ENCODE data around the gene CCNJL. TPM values are rescaled to one million over a fixed set of nuclear protein-coding genes. Genes with fewer than 3 reads are reported as not detected.

The CCNJL gene
- total and polyA plus RNA-seq, 4 donors = 0.07 to 0.84 (median 0.63) TPM

- 98% methylated on average over 1 of the region's 1 CpG for WGBS
- Histone ChIP-seq H3K9me3 (ENCODE audit: control insufficient read depth in 4 of 4, low read length in 3 of 4) (no peaks in the 10 kb centered on the region), H3K4me3 (ENCODE audit: low read depth in 1 of 3, low read length in 3 of 3) (no peak overlapping the region), H3K27ac (ENCODE audit: low read depth in 1 of 2, low read length in 2 of 2) (no peak overlapping the region), H3K36me3 (ENCODE audit: control insufficient read depth in 4 of 4, insufficient read depth in 3 of 4, low read depth in 1 of 4, low read length in 3 of 4) (no peaks in the 10 kb centered on the region), H3K4me1 (ENCODE audit: control insufficient read depth in 4 of 4, insufficient read depth in 4 of 4, low read length in 3 of 4) (no peaks in the 10 kb centered on the region), H3K27me3 (ENCODE audit: control insufficient read depth in 4 of 4, insufficient read depth in 4 of 4, low read length in 3 of 4) (no peaks in the 10 kb centered on the region), H3K9ac (ENCODE audit: low read depth in 1 of 2, low read length in 2 of 2) (no peak overlapping the region)
- DNase-seq (ENCODE audit: low spot score) = no peak
- TF ChIP-seq HNF4A (conservative IDR thresholded peaks at IDR 0.05) (no peak), ZBTB33 (IDR thresholded peaks at IDR 0.05) (no peak), HNF4G (IDR thresholded peaks at IDR 0.05) (no peak)
Measured at GRCh38 chr5:160297004-160297403, 15.4 kb downstream of the CCNJL start.

- WGBS = 88% methylated on average over 4 of the region's 4 CpGs
- Histone ChIP-seq H3K27me3 (ENCODE audit: control insufficient read depth in 4 of 4, insufficient read depth in 4 of 4, low read length in 3 of 4) (no peaks in the 10 kb centered on the region), H3K9me3 (ENCODE audit: control insufficient read depth in 4 of 4, low read length in 3 of 4) (no peaks in the 10 kb centered on the region), H3K4me1 (ENCODE audit: control insufficient read depth in 4 of 4, insufficient read depth in 4 of 4, low read length in 3 of 4) (no peaks in the 10 kb centered on the region), H3K9ac (ENCODE audit: low read depth in 1 of 2, low read length in 2 of 2) (no peak overlapping the region), H3K4me3 (ENCODE audit: low read depth in 1 of 3, low read length in 3 of 3) (no peak overlapping the region), H3K27ac (ENCODE audit: low read depth in 1 of 2, low read length in 2 of 2) (no peak overlapping the region), H3K36me3 (ENCODE audit: control insufficient read depth in 4 of 4, insufficient read depth in 3 of 4, low read depth in 1 of 4, low read length in 3 of 4) (no peaks in the 10 kb centered on the region)
- no peak for DNase-seq (ENCODE audit: low spot score)
- no peak for TF ChIP-seq MAX (IDR thresholded peaks at IDR 0.05)
Measured at GRCh38 chr5:160296496-160296895, 15.9 kb downstream of the CCNJL start.

- H3K9me3 ChIP-seq (ENCODE audit: control insufficient read depth in 4 of 4, low read length in 3 of 4) = no peaks in the 10 kb centered on the region
- peaks cover 0 to 1% (median 0%) of the 10 kb centered on the region in 4 donors for H3K27me3 ChIP-seq (ENCODE audit: control insufficient read depth in 4 of 4, insufficient read depth in 4 of 4, low read length in 3 of 4)
- 68% methylated on average over 13 of the region's 13 CpGs for WGBS
- H3K36me3 ChIP-seq (ENCODE audit: control insufficient read depth in 4 of 4, insufficient read depth in 3 of 4, low read depth in 1 of 4, low read length in 3 of 4) = no peaks in the 10 kb centered on the region
- DNase-seq (ENCODE audit: low spot score) = no peak
- TF ChIP-seq ZBTB33 (IDR thresholded peaks at IDR 0.05) (no peak), CTCF (IDR thresholded peaks at IDR 0.05; ENCODE audit: low read depth, low read length, missing input control) (no peak), MAX (IDR thresholded peaks at IDR 0.05) (no peak), FOXA2 (IDR thresholded peaks at IDR 0.05) (no peak), EGR1 (IDR thresholded peaks at IDR 0.05; ENCODE audit: low read depth in 2 of 2) (no peak), JUND (IDR thresholded peaks at IDR 0.05) (no peak), HNF4G (IDR thresholded peaks at IDR 0.05) (no peak), YY1 (IDR thresholded peaks at IDR 0.05) (no peak), NR2F2 (IDR thresholded peaks at IDR 0.05) (no peak)
- H3K9ac ChIP-seq (ENCODE audit: low read depth in 1 of 2, low read length in 2 of 2) = no peak overlapping the region
- no peak overlapping the region for H3K27ac ChIP-seq (ENCODE audit: low read depth in 1 of 2, low read length in 2 of 2)
- H3K4me3 ChIP-seq (ENCODE audit: low read depth in 1 of 3, low read length in 3 of 3) = no peak overlapping the region
- H3K4me1 ChIP-seq (ENCODE audit: control insufficient read depth in 4 of 4, insufficient read depth in 4 of 4, low read length in 3 of 4) = no peaks in the 10 kb centered on the region
Measured at GRCh38 chr5:160293901-160294561, 18.3 kb downstream of the CCNJL start.

All from liver (tissue), 9 donors.